ENCODE results near the gene GSTCD.
"Not testable (repeated sequence)": the region's sequence is repeated elsewhere in the genome, so short reads cannot be mapped to it uniquely, and the experiment has no call there.

Gene GSTCD

GRCh38 chr4:105807496-105807895 lies 98.9 kb downstream of the GSTCD start:
- DNase-seq (ENCODE audit: low spot score) = no peak

DNA sequence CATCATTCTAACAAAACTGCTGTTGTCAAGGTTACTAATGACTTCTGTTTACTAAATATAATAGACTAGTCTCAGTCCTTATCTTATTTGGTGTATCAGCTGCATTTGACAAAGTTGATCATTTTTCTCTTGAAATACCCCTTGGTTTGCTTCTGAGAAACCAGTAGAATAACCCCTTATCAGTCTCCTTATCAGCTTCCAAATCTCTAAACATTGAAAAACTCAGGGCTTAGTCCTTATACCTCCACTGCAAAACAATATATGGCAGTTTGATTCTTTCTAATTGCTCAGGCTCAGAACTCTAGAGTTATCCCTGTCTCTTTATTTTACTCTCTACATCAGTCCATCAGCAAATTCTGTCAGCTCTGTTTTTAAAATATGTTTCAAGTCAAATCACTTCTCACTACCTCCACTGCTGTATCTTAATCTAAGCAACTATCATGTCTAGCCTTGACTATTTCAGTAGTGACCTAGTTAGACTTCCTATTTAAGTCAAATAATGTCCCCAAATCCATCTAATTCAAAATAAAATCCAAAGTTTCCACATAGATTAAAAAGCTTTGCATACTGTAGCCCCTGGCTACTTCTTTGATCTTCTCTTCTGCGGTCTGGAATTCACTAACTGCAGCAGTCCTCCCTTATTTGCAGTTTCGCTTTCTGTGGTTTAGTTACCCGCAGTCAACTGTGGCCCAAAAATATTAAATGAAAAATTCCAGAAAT lies 99.6 kb downstream of the GSTCD start:
- DNase-seq (ENCODE audit: low spot score) = no peak

- DNase-seq (ENCODE audit: low spot score) = no peak
These were observed 100.1 kb downstream of the GSTCD start for GRCh38 chr4:105808750-105809041.

DNA sequence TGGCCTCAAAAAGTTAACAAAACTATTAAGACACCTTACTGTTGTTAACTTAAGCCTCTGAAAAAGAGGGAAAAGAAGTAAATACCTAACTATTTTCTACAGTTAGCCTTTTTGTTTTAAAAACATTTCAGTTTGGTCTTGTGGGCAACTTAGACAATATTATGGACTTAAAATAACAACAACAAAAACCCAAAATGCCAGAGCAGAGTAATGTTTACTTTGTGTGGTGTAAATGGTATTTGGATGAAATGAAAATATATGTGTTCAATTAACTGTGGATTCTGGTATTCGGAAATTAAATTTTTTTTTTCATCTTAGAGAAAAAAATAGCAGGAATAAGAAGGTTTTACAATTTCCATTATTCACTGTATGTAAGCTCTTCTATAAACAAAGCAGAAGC lies 107.1 kb downstream of the GSTCD start:
- DNase-seq (ENCODE audit: low spot score) = no peak

DNA sequence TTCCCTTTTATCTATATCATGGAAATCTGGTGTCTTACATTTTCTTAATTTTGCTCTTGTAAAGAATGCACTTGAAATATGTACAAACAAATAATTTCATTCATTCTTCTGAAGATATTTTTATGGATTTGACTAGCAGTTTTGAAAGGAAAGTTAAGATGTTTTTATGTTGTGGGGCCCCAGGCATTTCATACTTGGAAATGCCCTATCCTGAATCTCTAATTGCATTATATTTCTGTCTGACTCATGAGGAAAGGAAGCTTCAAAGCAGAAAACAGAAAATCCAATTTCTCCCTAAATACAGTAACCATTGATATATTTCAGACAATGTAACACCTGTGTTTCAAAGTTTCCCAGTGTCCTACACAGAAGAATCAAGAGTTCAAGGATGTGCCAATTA lies 113.5 kb downstream of the GSTCD start:
- no peak for DNase-seq (ENCODE audit: low spot score)

DNA sequence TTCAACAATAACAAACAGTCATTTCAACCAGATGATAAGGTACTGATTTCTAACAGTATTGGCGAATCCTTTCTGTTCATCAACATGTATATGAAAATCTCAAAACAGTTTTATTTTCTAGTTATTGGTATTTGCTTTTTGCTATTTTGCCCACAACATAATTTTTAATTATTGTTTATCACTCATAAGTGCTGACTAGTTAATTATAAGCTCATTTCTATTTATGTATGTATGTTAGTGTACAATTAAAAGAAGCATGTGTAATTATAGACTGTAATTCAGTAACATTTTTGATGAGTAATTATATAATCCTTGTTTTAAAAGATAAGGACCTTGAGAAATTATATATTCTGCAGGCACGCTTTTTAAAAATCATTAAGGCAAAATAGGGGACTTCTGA lies 119.5 kb downstream of the GSTCD start:
- DNase-seq (ENCODE audit: low spot score) = no peak

- no peak for DNase-seq (ENCODE audit: low spot score)
These were observed 122.6 kb downstream of the GSTCD start for GRCh38 chr4:105831189-105831588.

- no peak for DNase-seq (ENCODE audit: low spot score)
These were observed 126.6 kb downstream of the GSTCD start for GRCh38 chr4:105835177-105835576.

- no peak for DNase-seq (ENCODE audit: low spot score)
These were observed 128.0 kb downstream of the GSTCD start for GRCh38 chr4:105836537-105836936.

DNA sequence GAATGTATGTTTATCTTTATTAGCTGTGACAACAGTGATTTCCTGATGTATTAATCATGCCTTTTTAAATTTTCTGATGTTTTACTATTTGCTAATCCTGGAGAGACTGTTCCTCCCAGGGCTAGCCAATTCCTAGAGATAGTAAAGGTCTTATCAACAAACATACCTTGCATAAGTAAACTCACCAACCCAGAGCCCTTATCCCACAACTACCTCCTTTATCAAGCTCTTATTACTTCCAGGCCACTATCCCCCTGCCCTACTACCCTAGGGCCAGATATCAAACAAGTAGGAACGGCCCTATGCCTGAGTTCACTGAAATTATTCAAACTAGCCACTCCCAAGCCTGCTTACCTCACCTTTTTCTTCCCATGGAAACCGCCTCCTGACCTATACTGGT lies 128.5 kb downstream of the GSTCD start:
- DNase-seq (ENCODE audit: low spot score) = no peak

- no peak for DNase-seq (ENCODE audit: low spot score)
These were observed 129.5 kb downstream of the GSTCD start for GRCh38 chr4:105838082-105838481.

DNA sequence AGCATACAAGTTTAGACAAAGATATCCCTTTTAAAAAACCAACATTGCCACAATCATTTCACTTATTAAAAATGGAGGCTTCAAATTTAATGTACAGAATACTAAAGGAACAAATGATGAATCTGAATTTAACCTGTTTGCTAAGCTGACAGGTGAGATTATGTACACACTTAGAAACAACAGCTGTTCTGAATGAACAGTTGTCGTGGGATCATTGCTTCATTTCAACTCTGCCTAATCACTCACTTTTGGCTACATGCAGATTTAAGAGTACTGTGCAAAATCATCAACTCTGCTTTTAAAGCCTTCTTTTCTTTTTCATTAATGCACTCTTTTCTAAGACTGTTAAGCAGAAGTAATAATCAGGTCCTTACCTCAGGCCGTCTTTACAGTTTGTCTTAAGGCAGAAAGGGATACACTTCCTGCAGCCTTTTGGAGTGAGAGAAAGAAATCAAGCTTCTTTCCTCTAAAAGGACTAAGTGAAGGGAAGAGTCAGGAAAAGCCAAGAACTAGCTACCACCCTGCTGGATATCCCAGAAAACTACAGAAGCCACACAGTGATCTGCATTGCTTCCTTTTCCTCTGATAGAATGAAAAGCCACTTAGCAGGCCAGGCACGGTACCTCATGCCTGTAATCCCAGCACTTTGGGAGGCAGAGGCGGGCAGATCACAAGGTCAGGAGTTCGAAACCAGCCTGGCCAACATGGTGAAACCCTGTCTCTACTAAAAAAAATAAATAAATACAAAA lies 132.0 kb downstream of the GSTCD start:
- DNase-seq (ENCODE audit: low spot score) = no peak

DNA sequence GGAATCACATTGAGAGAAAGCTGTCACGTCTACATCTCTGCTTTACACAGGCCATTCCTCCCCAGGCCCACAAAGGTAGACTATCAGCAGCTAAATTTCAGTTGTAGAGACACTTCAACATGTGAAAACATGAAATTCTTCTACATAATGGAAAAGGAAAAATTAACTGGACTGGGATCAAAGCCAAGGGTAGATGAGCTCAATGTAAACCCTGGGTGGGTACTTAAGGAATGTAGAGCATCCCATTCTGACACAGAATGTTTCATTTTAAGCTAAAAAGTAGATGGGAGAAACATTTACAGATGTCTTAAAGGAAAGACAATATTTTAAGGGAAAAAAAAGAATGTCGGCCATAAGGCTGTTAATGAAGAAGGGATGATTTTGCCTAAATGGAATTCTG lies 135.4 kb downstream of the GSTCD start:
- no peak for DNase-seq (ENCODE audit: low spot score)

DNA sequence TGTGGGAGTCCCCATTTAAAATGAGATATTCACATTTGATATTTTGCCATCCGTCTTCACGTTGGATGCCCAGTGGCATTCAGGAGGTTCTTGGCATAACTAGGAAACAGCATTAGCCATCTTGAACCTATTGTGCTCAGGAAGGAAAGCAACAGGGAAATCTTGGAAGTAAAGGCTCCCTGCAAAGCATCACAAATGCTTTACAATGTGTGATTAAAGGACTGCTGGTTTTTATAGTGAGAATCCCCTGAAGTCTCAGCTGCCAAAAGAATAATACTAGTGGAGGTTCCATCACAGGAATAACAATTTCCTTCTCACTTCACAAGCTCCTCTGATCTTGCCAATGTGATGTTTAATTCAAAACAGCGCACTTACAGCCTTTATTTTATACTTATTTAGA lies 137.0 kb downstream of the GSTCD start:
- no peak for DNase-seq (ENCODE audit: low spot score)

DNA sequence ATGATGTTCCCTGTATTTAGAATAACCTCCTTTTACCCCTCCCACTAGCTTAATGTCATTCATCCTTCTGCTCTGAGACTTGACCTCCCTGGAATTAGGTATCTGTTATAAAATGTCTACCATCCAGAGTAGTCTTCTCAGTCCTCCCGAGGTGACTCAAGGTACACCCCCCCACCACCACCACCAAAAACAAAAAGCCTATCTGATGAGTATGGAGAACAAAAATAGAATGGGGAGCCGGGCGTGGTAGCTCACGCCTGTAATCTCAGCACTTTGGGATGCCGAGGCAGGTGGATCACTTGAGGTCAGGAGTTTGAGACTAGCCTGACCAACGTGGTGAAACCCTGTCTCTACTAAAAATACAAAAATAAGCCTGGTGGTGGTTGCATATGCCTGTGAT lies 139.8 kb downstream of the GSTCD start:
- DNase-seq (ENCODE audit: low spot score) = not testable (repeated sequence)

DNA sequence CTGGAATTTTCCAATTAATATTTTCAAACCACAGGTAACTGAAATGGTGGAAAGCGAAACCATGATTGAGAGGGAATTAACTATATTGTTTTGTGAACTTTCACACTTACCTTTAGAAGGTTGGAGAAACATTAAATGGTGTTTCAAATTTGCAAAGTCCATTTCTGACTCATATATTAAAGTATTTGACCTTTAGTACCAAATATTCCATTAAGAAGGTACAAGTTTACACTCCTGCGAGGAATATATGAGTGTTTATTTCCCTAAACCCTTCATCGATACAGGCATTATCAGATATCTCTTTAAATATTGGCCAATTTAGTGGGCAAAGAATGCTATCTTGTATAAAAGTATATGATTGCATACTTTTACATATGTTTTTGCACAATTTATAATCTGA lies 142.6 kb downstream of the GSTCD start:
- no peak for DNase-seq (ENCODE audit: low spot score)

DNA sequence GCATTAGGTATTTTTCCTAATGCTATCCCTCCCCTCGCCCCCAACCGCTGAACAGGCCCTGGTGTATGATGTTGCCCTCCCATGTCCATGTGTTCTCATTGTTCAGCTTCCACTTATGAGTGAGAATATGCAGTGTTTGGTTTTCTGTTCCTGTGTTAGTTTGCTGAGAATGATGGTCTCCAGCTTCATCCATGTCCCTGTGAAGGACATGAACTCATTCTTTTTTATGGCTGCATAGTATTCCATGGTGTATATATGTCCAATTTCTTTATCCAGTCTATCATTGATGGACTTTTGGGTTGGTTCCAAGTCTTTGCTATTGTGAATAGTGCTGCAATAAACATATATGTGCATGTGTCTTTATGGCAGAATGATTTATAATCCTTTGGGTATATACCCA lies 143.6 kb downstream of the GSTCD start:
- DNase-seq (ENCODE audit: low spot score) = not testable (repeated sequence)

GRCh38 chr4:105858466-105859040 lies 150.0 kb downstream of the GSTCD start:
- DNase-seq (ENCODE audit: low spot score) = no peak

DNA sequence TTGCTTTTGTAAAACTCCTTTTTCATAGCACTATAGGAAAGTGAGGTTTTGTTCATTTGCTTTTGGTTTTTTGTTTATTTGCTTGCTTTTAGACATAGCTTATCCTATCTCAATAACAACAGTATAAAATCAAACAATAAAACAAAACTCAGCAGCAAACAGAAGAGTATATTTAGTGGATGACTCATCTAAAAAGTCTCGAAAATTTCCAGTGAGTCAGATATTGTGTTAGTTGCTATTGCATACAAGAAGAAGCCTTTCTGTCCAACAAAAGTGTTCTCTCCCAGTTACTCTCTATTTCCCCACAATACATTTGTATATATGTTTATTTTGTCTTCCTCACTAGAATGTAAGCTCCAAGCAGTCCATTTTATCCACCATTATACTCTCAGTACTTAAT lies 150.6 kb downstream of the GSTCD start:
- no peak for DNase-seq (ENCODE audit: low spot score)

GRCh38 chr4:105870963-105871362 lies 162.4 kb downstream of the GSTCD start:
- no peak for DNase-seq (ENCODE audit: low spot score)

GRCh38 chr4:105871997-105872396 lies 163.4 kb downstream of the GSTCD start:
- no peak for DNase-seq (ENCODE audit: low spot score)

DNA sequence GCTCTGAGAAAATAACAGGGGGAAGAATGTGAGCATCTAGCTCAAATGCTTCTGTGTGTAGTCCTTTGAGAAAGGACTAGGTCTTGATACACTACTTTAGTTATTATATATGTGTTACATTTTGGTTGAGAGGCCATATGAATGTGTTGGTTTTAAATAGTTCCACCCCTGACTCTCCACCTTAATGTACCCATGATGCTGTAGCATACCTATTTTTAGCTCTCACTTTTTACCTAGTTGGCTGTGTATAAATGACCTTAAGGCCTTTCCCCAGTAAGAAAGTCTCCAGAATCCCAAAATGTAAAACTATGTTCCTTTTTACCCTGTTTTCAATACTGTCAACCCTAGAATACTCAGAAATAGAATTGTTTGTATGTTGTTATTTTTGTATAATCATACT lies 166.6 kb downstream of the GSTCD start:
- no peak for DNase-seq (ENCODE audit: low spot score)

- no peak for DNase-seq (ENCODE audit: low spot score)
These were observed 170.1 kb downstream of the GSTCD start for GRCh38 chr4:105878668-105879067.

DNA sequence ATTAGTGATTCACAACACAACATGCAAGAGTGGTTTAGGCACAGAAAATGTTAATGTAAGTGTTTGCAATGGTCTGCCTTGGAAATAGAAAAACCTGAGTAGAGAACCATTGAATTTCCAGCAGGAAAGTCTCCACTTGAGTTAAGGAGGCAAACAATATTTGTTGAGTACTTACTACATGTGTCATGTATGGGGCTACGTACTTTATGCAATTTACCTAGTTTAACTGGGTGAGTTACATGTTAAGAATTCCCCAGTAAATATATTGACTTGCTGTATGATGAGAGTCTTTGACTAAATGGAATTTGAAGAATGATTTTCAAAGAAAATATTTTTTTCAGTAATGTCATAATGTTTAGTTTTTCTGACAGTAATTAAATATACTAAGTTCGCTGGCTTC lies 178.9 kb downstream of the GSTCD start:
- no peak for DNase-seq (ENCODE audit: low spot score)

Data from putamen (tissue), 1 donor.